ENCODE measurements around the gene CADM2.
"Not testable (repeated sequence)": the region's sequence is repeated elsewhere in the genome, so short reads cannot be mapped to it uniquely, and the experiment has no call there.

CADM2 gene

GRCh38 chr3:85846940-85847339, 888.2 kb downstream of the CADM2 start:
- no peak for DNase-seq

GRCh38 chr3:85851071-85851470, 892.3 kb downstream of the CADM2 start:
- DNase-seq = no peak

DNA sequence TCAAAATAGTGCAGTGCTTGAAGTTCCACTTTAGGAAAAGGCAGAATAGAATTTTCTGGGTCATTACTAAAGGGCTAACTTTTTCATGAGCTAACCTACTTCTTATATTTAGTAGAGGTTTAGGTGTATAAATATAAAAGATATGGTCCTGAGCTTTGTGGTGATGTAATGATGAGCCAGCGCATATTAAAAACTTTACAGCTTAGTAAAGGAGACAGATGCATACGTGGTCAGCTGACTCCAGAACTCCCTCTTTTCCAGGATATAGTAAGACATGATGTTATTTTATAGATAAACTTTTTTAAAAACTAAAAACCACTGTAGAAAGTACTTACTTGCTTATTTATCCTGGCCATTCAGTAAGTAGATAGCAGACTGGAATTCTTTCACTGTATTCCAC, 895.0 kb downstream of the CADM2 start:
- no peak for DNase-seq

DNA sequence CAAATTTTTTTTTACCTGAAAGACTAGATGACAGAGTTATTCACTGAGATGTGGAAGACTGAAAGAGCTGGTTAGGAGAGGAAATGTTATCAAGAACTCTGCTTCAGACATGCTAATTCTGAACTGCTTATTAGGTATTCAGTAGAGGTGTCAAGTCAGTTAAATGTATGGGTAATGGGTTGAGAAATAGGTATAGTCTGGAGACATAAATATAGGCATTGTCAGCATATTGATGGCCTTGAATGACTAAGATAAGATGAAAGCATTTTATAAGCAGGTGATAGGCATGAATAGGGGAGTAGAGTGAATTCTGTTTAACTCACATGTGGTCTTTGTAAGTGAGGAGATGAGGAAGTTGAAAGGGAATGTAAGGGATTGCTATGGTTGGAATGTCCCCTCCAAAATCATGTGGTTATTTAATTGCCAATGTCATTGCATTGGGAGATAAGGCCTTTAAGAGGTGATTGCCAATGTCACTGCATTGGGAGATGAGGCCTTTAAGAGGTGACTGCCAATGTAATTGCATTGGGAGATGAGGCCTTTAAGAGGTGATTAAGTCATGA, 904.2 kb downstream of the CADM2 start:
- no peak for DNase-seq

DNA sequence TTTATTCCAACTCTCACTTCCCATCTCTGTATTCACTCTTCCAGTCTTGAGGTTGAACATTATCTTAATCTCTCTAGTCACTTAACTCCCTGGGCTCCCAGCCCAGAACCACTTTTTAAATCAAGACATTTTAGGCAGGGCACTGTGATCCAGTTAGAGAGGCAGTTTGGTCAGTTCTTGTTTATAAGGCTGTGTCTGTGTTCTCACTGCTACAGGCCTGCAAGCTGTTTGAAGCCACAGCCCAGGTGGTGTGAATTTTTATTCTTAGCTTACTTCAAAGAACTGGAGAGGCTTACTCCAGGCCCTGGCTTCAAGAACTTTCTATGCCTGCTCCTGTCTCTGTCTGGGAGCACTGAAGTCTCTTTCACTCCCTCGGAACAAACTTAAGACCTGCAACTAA, 906.1 kb downstream of the CADM2 start:
- DNase-seq = no peak

GRCh38 chr3:85867072-85867471, 908.3 kb downstream of the CADM2 start:
- no peak for DNase-seq

- no peak for DNase-seq
These were observed 916.8 kb downstream of the CADM2 start for GRCh38 chr3:85875589-85875988.

DNA sequence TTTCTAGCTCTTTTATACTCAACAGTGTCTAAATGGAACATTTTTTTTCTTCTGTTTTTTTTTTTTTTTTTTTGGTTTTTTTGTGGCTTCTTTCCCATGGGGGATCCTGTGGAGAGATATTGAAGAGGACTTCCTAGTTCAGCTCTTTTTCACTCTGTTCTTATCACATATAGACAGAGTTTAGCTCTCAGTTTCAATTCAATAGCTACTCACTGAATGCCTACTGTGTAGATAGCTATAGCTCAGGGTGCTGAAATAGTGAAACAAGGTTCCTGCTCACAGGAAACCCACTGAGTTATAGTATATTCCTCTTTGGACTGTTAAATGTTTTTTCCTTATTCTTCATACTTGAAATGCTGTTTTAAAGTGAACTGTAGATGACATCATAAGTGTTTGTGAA, 918.8 kb downstream of the CADM2 start:
- DNase-seq = no peak

- DNase-seq = no peak
These were observed 923.1 kb downstream of the CADM2 start for GRCh38 chr3:85881833-85882393.

DNA sequence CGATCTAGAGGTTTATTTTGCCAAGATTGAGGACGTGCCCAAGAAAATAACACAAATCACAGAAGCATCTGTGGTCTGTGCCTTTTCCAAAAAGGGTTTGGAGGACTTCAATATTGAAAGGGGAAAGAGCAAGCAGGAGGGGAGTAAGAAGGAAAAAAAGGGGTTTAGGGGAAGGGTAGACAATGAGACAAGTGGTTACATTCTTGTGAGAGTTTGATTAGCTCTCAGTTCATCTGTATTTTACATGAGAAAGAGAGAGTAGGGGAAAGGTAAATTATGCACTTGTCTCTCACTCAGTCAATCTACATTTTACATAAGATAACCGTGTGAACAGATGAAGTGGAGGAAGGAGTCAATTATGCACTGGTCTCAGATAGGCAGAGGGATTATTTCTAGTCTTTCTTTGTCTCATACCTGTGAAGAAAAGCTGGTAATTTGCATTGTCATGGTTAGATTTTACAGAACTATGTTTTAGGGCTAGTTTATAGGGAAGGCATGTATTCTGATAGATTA, 931.3 kb downstream of the CADM2 start:
- no peak for DNase-seq

DNA sequence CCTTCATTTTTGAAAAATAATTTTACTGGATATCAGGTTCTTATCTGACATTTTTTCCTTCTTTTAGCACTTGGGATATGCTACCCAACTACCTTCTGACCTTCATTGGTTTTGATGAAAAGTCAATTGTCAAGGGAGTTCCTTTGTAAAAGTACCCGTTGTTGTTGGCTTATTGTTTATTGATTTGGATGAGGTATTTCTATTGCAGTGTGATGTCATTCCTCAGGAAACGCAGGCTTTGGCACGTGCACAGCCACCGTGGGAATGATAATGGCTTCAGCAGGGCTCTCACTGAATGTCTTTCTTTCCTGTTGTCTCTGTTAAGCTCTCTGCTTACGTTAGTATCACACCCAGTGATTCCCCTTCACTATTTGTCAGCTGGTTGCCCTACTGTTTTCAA, 944.6 kb downstream of the CADM2 start:
- no peak for DNase-seq

GRCh38 chr3:85912980-85913379, 954.2 kb downstream of the CADM2 start:
- DNase-seq = no peak

DNA sequence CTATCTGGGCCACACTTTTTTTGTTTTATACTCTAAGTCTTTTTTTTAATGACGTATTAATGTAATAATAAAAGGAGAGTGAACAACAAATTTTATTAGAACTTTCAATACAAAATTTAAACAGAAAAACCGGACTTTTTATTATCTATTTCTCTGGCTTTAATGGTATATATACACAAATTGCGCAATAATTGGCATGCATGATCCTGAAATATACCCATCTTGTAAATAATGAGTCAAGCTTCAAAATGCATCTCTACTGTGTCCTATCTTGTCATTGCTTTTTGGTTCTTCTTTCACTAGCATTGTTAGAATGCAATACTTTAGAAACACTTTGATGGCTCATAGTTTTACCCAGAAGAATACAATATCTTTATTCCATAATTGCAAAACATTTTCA, 963.6 kb downstream of the CADM2 start:
- no peak for DNase-seq

DNA sequence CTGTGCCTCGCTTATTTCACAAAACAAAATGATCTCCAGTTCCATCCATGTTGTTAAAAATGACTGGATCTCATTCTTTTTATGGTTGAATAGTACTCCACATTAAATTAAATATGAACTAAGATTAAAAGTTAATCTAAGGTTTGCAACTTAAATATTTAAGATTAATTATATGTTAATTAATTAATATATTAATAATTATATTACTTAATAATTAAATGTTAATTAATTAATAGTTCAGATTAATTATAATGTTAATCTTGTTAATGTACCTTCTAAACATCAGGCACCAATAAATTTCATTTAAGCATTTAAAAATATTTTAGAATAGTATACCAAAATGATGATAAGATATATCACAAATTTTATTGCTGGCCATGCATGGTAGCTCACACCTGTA, 971.9 kb downstream of the CADM2 start:
- no peak for DNase-seq

DNA sequence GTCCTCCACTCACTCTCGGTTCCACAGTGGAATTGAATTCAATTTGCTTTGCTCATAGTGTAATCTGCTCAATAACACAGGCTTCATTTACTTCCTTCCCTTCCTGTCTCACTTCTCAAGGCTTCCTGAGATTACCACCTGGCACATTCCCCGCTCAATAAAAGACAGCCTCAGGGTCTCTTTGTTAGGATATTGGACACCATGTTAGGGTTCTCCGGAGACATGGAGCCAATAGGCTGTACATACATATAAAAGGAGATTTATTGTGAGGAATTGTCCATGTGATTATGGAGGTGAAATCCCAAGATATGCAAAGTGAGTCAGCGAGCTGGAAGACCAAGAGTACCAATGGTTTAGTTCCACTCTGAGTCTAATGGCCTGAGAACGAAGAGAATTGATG, 974.5 kb downstream of the CADM2 start:
- DNase-seq = no peak

- DNase-seq = no peak
These were observed 976.4 kb downstream of the CADM2 start for GRCh38 chr3:85935171-85935570.

- DNase-seq = no peak
These were observed 980.3 kb downstream of the CADM2 start for GRCh38 chr3:85939074-85939482.

DNA sequence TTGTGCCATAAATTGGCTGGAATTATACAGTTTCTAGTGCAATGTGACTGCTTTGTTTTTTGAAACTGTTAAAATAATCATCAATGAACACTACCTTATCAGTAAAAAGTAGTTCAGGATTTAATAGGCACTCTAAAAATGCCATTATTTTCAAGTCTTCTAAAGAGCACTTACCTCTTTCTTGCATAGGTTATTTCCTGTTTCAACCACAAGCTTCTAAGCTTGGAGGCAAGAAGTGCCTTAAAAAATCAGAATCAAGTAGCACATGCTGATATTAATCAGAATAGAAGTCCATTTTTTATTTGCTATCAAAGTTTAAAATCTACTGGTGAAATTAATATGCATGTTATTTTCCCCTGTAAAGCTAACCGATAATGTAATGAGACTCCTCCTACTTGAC, 991.6 kb downstream of the CADM2 start:
- no peak for DNase-seq

DNA sequence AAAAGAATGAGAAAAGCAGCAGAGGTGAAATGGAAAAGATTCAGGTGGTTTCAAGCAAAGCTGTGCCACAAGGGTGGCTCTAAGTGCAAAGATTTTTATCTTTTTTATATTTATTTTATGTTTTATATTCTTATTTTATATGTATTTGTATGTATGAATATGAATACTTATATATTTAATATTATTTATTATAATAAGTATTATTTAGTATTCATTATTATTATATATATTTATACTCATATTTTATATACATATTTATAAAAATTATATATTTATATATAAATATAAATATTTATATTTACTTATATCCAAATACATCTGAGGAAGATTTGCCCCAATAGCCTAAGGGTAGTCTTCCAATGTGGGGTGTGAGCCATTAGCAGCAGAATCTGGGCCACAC, 1002.0 kb downstream of the CADM2 start:
- DNase-seq = no peak

- no peak for DNase-seq
These were observed 1019.0 kb downstream of the CADM2 start for GRCh38 chr3:85977615-85978338.

GRCh38 chr3:85979034-85979433, 1020.2 kb downstream of the CADM2 start:
- no peak for DNase-seq

DNA sequence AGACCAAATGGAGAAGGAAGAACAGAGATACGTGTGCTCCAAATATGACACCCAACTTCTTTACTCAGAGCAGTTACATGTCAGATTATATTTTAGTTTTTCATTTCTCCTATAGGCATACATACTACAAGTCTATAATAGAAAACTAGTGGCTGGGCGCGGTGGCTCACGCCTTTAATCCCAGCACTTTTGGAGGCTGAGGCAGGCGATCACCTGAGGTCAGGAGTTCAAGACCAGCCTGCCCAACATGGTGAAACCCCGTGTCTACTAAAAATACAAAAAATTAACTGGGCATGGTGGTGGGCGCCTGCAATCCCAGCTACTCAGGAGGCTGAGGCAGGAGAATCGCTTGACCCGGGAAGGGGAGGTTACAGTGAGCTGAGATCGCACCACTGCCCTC, 1030.8 kb downstream of the CADM2 start:
- DNase-seq = not testable (repeated sequence)

GRCh38 chr3:86029590-86029989, 1070.8 kb downstream of the CADM2 start:
- no peak for DNase-seq

DNA sequence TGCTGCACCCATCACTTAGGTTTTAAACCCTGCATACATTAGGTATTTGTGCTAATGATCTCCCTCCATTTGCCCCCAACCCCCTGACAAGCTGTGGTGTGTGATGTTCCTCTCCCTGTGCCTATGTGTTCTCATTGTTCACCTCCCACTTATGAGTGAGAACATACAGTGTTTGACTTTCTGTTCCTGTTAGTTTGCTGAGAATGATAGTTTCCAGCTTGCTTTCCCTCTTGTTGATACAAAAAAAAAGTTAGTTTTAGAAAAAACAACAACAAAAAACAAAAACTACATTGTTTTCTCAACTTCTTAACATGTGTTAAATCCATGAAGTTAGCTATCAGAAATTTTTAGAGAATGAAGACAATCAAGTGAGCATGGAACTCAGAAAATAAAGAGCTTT, 1079.1 kb downstream of the CADM2 start:
- DNase-seq = no peak
